GM10248 (cell line): ENCODE results near the gene MAB21L3.

Experiments used
- CTCF ChIA-PET: fragments of 300-600 bp; sonication (Branson Sonifier 250); formaldehyde crosslinking; extraction: SDS; loops from one replicate; lab custom pipeline; 2021; ENCODE audit warnings: antibody characterized with exemption; lab: Yijun Ruan, JAX
- POLR2A ChIA-PET: fragments of 350-650 bp; sonication (Branson Sonifier 250); formaldehyde crosslinking; extraction: SDS; loops from one replicate; lab custom pipeline; 2020; ENCODE audit warnings: antibody characterized with exemption; lab: Yijun Ruan, JAX
- DNase-seq: peaks from one replicate; pipeline ENCODE4 v3.0.0; 2012; ENCODE audit errors: extremely low spot score
- TF ChIP-seq, protein P1 (sequence below): IDR thresholded peaks from 2 replicates; pipeline ENCODE4 v1.5.1; 2012; ENCODE audit warnings: mild to moderate bottlenecking, low read depth; ENCODE audit errors: extremely low read depth, missing control alignments, control extremely low read depth

Gene MAB21L3

DNA sequence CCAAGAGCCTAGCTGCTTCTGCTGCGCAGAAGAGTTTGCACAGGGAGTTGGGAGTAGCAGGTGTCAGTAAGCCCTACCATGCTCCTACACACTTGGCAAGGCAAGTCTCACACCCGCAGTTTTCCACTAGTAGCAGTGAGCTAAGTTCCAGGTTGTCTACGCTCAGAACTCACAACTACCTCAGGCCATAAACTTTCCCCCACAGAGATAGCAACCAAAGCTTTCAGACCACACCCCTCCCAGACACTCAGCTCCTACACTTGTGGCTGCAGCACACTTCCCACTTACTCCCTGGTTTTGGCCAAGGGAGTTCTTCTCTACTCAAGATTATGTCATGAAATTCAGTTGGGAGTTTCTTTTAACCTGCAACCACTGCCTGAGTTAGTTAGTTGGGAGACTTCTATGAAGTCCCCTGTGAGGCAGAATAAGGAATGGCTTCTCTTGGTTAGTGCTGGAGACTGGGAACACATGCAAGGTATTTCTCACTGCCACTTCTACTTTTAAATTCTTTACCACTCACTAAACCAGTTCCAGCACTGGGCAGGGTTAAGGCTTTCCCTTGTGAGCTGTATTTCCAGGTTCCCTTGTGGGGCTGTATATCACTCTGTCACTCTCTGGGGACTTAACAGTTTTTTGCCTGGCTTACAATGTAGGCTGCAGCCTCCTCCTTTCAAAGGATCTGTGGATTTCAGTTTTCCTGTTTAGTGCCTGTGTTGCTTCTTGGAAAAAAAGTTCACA lies 18.3 kb upstream of the MAB21L3 start:
- TF ChIP-seq, protein P1, sequence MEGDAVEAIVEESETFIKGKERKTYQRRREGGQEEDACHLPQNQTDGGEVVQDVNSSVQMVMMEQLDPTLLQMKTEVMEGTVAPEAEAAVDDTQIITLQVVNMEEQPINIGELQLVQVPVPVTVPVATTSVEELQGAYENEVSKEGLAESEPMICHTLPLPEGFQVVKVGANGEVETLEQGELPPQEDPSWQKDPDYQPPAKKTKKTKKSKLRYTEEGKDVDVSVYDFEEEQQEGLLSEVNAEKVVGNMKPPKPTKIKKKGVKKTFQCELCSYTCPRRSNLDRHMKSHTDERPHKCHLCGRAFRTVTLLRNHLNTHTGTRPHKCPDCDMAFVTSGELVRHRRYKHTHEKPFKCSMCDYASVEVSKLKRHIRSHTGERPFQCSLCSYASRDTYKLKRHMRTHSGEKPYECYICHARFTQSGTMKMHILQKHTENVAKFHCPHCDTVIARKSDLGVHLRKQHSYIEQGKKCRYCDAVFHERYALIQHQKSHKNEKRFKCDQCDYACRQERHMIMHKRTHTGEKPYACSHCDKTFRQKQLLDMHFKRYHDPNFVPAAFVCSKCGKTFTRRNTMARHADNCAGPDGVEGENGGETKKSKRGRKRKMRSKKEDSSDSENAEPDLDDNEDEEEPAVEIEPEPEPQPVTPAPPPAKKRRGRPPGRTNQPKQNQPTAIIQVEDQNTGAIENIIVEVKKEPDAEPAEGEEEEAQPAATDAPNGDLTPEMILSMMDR = no peak
- POLR2A ChIA-PET = no interaction called here
- DNase-seq = no peak
- CTCF ChIA-PET = interaction anchor here (1.2 kb wide), 2 partner anchors 8 to 14 kb away, joined by 3 to 4 read pairs; no protein-coding TSS in a partner anchor

DNA sequence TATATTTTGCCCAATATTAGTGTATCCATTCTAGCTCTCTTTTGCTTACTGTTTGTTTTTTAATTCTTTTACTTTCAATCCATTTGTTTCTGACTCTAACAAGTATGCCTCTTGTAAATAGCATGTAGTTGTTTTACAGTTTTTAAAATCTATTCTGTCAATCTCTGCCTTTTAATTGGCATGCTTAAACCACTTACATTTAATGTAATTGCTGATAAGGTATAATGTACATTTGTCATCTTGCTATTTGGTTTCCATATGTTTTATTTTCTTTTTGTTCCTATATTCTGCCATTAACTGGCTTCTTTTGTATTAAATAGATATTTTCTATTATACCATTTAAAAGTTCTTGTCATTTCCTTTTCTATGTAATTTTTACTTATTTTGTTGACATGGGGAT lies 16.2 kb upstream of the MAB21L3 start:
- no peak for DNase-seq
- POLR2A ChIA-PET = no interaction called here
- CTCF ChIA-PET = interaction anchor here (2.3 kb wide), 1 partner anchor 10 kb away, joined by 8 read pairs; no protein-coding TSS in a partner anchor
- TF ChIP-seq, protein P1 = no peak

DNA sequence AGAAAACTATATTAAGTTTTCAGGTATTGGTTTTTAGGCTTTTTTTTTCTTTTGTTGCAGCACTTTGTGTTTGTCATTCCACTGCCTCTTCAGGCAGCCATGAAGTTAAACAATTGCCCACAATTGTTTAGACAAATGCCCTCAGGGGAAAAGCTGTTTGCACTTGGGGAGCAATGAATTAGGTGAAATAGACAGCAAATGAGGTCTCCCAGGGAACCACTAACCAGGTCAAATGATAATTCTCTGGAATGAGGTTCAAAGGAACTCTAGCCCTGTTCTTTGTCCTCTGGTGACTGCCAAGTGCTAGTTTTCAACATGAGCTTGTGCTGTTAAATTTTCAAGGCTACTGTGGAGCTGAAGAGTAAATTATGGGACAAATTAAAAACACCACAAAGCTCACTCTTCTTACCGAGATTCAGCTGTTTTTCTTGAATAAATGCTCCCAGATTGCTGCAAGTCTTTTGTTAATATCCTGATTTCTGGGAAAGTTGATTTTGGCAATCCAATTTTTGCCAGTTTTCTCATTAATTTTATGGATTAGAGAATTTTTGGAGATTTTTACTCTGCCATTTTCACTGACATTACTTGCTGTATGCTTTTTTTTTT lies 15.1 kb upstream of the MAB21L3 start:
- TF ChIP-seq, protein P1 = no peak
- no peak for DNase-seq
- ChIA-PET CTCF (interaction anchor here (0.9 to 2.3 kb wide), 2 partner anchors 8 to 13 kb away, joined by 3 to 8 read pairs; no protein-coding TSS in a partner anchor), POLR2A (no interaction called here)

DNA sequence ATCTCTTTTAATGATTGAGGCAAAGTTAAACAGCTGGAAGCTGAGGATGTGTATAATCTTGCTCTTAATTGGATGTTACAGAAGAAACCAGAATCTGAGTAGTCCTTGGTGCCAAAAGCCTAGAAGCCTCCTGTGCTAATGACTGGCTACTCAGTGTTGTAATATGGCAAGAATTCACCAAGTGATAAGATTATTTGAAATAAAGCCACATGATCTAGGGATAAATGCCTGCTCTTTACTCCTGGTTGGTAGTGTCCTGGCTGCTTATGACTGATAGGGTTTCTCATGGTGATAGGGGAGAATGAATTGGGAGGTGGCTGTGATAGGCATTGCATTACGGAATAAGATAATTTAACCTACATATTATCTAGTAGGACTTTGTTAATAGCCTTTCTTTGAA lies 13.6 kb upstream of the MAB21L3 start:
- ChIA-PET POLR2A (no interaction called here), CTCF (interaction anchor here (1.0 to 1.9 kb wide), 3 partner anchors 12 to 56 kb away, joined by 3 to 7 read pairs (median 5); no protein-coding TSS in a partner anchor)
- no peak for DNase-seq
- TF ChIP-seq, protein P1 = no peak

DNA sequence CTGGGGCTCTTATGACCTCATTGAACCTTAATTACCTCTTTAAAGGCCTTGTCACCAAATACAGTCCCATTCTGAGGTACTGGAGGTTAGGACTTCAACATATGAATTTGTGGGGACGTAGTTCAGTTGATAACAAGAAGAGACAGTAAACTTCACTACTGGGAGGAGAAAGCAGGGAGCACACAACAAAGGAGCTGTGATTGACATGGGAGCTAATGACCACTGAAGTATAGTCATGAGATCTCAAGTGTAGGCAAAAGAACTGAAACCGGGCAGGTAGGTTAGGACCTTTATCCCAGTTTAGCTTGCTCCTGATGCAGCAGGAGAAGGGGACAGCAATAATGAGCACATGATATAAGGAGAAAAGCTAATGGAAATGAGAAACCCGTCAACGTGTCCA lies 11.8 kb upstream of the MAB21L3 start:
- TF ChIP-seq, protein P1 = no peak
- no peak for DNase-seq
- ChIA-PET POLR2A (no interaction called here), CTCF (interaction anchor here (0.9 to 1.5 kb wide), 2 partner anchors 10 to 23 kb away, joined by 3 read pairs; no protein-coding TSS in a partner anchor)

DNA sequence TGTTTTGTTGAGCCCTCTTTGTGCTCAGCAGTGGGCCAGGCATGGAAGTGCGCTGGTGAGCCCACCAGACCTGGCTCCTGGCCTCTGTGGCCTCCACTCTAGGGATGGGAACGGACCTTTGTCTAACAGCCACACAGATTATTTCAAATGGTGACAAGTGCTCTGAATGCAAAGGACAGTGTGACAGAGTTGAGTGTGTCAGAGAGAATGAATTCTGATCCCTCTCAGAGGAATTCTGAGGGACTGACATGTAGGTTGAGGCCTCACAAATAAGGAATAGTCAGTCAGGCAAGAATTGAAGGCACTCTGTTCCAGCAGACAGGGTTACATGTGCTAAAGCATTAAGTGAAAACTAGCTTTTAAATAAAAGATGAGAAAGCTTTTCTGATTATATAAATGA lies 11.3 kb upstream of the MAB21L3 start:
- TF ChIP-seq, protein P1 = no peak
- DNase-seq = no peak
- CTCF ChIA-PET = interaction anchor here (0.9 to 1.5 kb wide), 2 partner anchors 11 to 23 kb away, joined by 3 read pairs; no protein-coding TSS in a partner anchor
- POLR2A ChIA-PET = no interaction called here
